ENCODE data around the gene BANF2.

DNA sequence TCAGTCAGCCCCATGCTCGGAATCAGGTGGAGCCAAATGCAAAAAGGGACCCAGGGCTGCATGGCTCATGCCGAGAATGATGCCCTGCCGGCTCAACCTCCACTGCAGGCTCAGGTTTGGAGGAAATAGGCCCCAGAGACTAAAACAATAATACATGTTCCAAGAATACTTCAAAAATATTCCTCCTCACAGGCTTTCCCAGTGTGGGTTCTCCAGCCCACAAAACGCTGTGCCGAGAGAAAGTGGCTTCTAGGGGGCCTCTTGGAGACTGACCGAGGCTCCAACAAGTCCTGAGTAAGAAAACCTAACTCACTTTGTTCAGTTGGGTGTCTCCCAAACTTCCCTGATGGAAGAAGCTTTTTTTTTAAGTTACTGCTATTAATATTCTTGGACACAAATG, 73.9 kb downstream of the BANF2 start:
- TF ChIP-seq, protein P1, sequence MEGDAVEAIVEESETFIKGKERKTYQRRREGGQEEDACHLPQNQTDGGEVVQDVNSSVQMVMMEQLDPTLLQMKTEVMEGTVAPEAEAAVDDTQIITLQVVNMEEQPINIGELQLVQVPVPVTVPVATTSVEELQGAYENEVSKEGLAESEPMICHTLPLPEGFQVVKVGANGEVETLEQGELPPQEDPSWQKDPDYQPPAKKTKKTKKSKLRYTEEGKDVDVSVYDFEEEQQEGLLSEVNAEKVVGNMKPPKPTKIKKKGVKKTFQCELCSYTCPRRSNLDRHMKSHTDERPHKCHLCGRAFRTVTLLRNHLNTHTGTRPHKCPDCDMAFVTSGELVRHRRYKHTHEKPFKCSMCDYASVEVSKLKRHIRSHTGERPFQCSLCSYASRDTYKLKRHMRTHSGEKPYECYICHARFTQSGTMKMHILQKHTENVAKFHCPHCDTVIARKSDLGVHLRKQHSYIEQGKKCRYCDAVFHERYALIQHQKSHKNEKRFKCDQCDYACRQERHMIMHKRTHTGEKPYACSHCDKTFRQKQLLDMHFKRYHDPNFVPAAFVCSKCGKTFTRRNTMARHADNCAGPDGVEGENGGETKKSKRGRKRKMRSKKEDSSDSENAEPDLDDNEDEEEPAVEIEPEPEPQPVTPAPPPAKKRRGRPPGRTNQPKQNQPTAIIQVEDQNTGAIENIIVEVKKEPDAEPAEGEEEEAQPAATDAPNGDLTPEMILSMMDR (conservative IDR thresholded peaks at IDR 0.05 in 1 of 2, IDR thresholded peaks at IDR 0.05 in 1 of 2; ENCODE audit: extremely low read depth in 1 of 2, insufficient read depth in 1 of 2, low read depth in 1 of 2, low read length in 2 of 2): no peak
- TF ChIP-seq EZH2 (IDR thresholded peaks at IDR 0.05; ENCODE audit: borderline replicate concordance, low read length): no peak

Measured in mammary epithelial cell (primary cell).